Esophagus squamous epithelium (tissue), 5 donors: ENCODE data around the gene CFAP53. TPM values are rescaled to one million over a fixed set of nuclear protein-coding genes. Genes with fewer than 3 reads are reported as not detected.
"Not testable (repeated sequence)": the region's sequence is repeated elsewhere in the genome, so short reads cannot be mapped to it uniquely, and the experiment has no call there.

Source experiments
- DNase-seq: peaks from one replicate; lab custom pipeline; 2025; lab: John Stamatoyannopoulos, UW
- H3K27ac ChIP-seq, 4 donors: fragments of 200-600 bp; sonication (generic); one replicate each; pipeline ENCODE4 v1.5.1; 2016 to 2019; ENCODE audit warnings: mild to moderate bottlenecking in 1 of 4
- H3K27me3 ChIP-seq, 4 donors: fragments of 200-600 bp; sonication (generic); 1 replicate in 3 of 4; 2 replicates in 1 of 4; pipeline versions ENCODE4 v1.5.1 to v1.6.0; 2017 to 2021; ENCODE audit warnings: antibody characterized with exemption in 1 of 4
- H3K36me3 ChIP-seq, 3 donors: fragments of 200-600 bp; sonication (generic); one replicate each; pipeline ENCODE4 v1.5.1; 2016 to 2019
- H3K4me1 ChIP-seq, 3 donors: fragments of 200-600 bp; sonication (generic); one replicate each; pipeline ENCODE4 v1.5.1; 2017 to 2019
- H3K4me3 ChIP-seq, 4 donors: fragments of 200-600 bp; sonication (generic); 1 replicate in 3 of 4; 2 replicates in 1 of 4; pipeline ENCODE4 v1.5.1; 2016 to 2019; ENCODE audit warnings: mild to moderate bottlenecking in 2 of 4, moderate library complexity in 1 of 4
- H3K9me3 ChIP-seq, 3 donors: fragments of 200-600 bp; sonication (generic); one replicate each; pipeline ENCODE4 v1.5.1; 2016 to 2019
- CTCF ChIP-seq, 6 experiments: fragments of 450-650 bp in 4 of 6; fragments of 200-600 bp in 2 of 6; sonication (generic) in 2 of 6; IDR thresholded peaks; one replicate each; pipeline ENCODE4 v1.5.1; 2016 to 2019; ENCODE audit warnings: antibody characterized with exemption in 6 of 6, mild to moderate bottlenecking in 4 of 6, moderate library complexity in 4 of 6
- POLR2A ChIP-seq, 4 donors: fragments of 450-650 bp; IDR thresholded peaks; one replicate each; pipeline ENCODE4 v1.6.1; 2017; ENCODE audit warnings: antibody characterized with exemption in 4 of 4, mild to moderate bottlenecking in 4 of 4, moderate library complexity in 3 of 4
- WGBS, 2 donors: methylation state at CpG; one replicate each; pipeline ENCODE4 v1.1.5; 2018; 5-methylcytosine and 5-hydroxymethylcytosine counted together
- intact Hi-C: fragments of 100-400 bp; cut with DNase I; formaldehyde crosslinking; loops from one replicate; pipeline ENCODE4 v1.15.0; 2022
- total RNA-seq, 4 donors: library from RNA; depleted of rRNA; stranded (reverse); fragments of >200 nt; gene quantifications; one replicate each; pipeline ENCODE4 v1.1.0, GENCODE V29; 2016
- donor health status: DM: yes; HTN: yes; CAD: no.

Gene CFAP53
- total RNA-seq, 4 donors from 2014 or later = 0.19 TPM; not detected in 3

DNA sequence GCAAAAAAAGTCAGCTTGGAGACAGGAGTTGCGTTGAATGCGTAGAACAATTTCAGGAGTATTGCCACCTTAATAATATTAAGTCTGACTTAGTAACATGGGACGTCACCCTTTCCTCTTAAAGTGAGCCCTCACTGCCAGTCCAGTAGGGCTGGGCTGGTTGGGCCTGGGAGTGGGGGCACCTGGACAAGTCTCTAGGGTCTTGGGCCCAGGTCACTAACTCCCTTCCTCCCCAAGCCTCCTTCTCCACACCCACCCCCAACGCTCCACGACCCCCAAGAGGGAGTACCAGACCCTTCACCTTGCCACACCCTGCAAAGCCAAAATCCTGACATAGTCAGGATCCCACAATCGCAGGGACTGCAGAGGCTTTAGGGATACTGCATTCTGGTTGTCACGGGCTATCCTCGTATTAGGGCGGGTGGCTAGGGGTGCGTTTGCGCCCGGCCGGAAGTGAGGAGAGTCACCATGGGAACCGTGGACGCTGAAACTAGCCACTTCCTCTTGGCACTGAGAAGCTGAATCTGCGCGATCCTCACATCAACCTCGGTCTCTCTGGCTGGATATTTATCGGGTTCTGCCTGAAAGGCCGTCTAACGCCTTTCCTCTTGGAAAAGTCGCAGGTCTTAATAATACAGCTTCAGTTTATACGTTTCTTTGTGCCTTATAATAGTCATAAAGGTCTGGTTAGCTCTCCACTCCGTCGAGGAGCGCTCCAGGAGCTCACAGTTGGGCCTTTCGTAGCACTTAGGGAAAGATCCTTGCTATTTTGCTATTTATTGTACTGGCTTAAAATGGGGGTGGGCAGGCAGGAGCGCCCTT lies 31.5 kb upstream of the CFAP53 start:
- peak overlapping the region; percentile 16 to 62 (median 41) for H3K4me3 ChIP-seq
- H3K27ac ChIP-seq = no peak overlapping the region
- H3K4me1 ChIP-seq = peaks cover 7 to 14% (median 11%) of the 10 kb centered on the region in 3 donors
- DNase-seq = peak; percentile 32
- WGBS, 2 donors = 15 to 51% methylated on average over 5 to 19 of the region's 28 CpGs
- TF ChIP-seq CTCF (IDR thresholded peaks at IDR 0.05) (no peak), POLR2A (IDR thresholded peaks at IDR 0.05) (no peak)
- intact Hi-C loops = no loop called here
- peaks cover 0 to 44% (median 3%) of the 10 kb centered on the region in 4 donors for H3K27me3 ChIP-seq
- no peaks in the 10 kb centered on the region for H3K36me3 ChIP-seq
- H3K9me3 ChIP-seq = no peaks in the 10 kb centered on the region

- no peak for TF ChIP-seq CTCF (IDR thresholded peaks at IDR 0.05)
- TF ChIP-seq POLR2A (IDR thresholded peaks at IDR 0.05) = no peak
- H3K27ac ChIP-seq = no peak overlapping the region
- H3K4me3 ChIP-seq = no peak overlapping the region
- 94 to 100% methylated on average over 1 of the region's 1 CpG for WGBS, 2 donors
- H3K4me1 ChIP-seq = peaks cover under 1 to 12% (median 4%) of the 10 kb centered on the region in 3 donors
- no peaks in the 10 kb centered on the region for H3K36me3 ChIP-seq
- intact Hi-C loops = no loop called here
- DNase-seq = no peak
- H3K9me3 ChIP-seq = no peaks in the 10 kb centered on the region
- H3K27me3 ChIP-seq = no peaks in the 10 kb centered on the region
Measured at GRCh38 chr18:50293039-50293438, 26.7 kb upstream of the CFAP53 start.

DNA sequence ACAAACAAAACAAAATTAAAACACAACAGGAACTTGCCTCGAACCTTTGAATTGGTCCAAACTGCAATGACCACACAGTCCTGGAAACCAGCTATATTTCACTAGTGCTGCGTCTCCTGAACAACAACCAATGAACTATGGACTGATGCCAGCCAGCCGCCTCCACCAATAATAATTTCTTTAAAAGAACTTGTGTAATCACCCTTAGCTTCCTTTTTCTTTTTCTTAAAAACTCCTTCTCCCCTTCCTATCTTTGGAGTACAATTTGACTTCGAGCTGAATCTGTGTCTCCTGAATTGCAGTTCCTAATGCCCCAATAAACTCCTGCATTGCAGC lies 22.8 kb upstream of the CFAP53 start:
- peaks cover 0 to 18% (median under 1%) of the 10 kb centered on the region in 3 donors for H3K36me3 ChIP-seq
- intact Hi-C loops = no loop called here
- no peak for DNase-seq
- no peak for TF ChIP-seq CTCF (IDR thresholded peaks at IDR 0.05)
- TF ChIP-seq POLR2A (IDR thresholded peaks at IDR 0.05) = no peak
- H3K27ac ChIP-seq = no peak overlapping the region
- no peaks in the 10 kb centered on the region for H3K27me3 ChIP-seq
- no peaks in the 10 kb centered on the region for H3K9me3 ChIP-seq
- 82 to 87% methylated on average over 4 of the region's 4 CpGs for WGBS, 2 donors
- H3K4me1 ChIP-seq = peaks cover 5 to 38% (median 17%) of the 10 kb centered on the region in 3 donors
- no peak overlapping the region for H3K4me3 ChIP-seq

- WGBS, 2 donors = 71 to 77% methylated on average over 16 to 19 of the region's 21 CpGs
- peak overlapping the region; percentile 80 to 89 (median 85) for H3K4me3 ChIP-seq
- peaks cover 0 to 24% (median 6%) of the 10 kb centered on the region in 3 donors for H3K36me3 ChIP-seq
- H3K4me1 ChIP-seq = peaks cover 5 to 41% (median 17%) of the 10 kb centered on the region in 3 donors
- H3K27me3 ChIP-seq, DNase-seq, H3K9me3 ChIP-seq, intact Hi-C loops: not testable (repeated sequence)
- H3K27ac ChIP-seq = peak overlapping the region; percentile 85 to 93 (median 90)
Measured at GRCh38 chr18:50288348-50289107, 22.2 kb upstream of the CFAP53 start.

DNA sequence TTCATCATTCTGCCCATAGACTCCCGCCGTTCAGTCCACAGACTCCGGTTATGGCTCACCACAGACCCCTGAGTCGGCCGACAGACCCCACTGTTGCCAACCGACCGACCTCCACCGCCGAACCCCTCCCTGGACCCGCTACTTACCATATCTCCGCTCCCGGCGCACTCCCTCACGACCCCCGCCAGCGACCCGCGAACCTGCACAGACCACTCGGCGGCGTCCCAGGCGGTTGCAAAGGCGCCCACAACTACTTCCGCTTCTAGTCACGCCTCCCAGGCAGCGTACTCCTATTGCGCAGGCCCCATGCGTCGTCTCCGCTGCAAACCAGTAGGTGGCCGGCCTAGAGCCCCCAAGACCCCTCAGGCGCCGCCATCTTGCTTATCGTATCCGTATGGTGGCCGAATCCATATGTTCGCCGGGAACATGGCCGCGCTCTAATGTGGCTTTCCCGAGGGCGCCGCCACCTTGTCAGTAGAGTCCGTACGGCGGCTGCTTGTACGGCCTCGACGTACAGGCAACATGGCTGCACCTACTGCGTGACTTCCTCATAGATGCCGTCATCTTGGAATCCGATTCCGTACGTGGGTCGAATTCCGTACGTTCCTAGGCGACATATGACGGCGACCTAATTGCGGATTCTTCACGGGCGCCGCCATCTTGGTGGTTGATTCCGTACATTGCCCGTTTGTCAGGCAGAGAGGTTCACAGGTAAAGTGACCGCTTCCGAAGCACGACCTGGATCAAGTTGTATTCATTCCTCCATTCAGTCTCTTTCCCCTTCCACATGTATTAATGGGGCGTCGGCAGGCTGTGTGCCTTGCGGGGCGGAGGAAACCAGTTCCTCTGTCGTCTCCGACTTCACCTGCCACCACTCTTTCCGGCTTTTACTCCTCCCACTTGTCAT lies 21.4 kb upstream of the CFAP53 start, which contains the start of gene CXXC1:
Gene CXXC1 (minus strand): TSS at position 252 of the 907 bp plus-strand sequence. CDS start 103 bp downstream, at position 149.
- Histone ChIP-seq H3K36me3 (peaks cover 0 to 32% (median 14%) of the 10 kb centered on the region in 3 donors), H3K27me3 (no peaks in the 10 kb centered on the region), H3K4me1 (peaks cover 5 to 44% (median 17%) of the 10 kb centered on the region in 3 donors), H3K27ac (peak within 1 kb of the TSS; percentile 85 to 93 (median 90)), H3K4me3 (peak within 1 kb of the TSS; percentile 80 to 89 (median 85)), H3K9me3 (no peaks in the 10 kb centered on the region)
- intact Hi-C loops = no loop called here
- TF ChIP-seq POLR2A (IDR thresholded peaks at IDR 0.05) (peak in 2 of 4 donors; percentile 30 to 56), CTCF (IDR thresholded peaks at IDR 0.05) (peak in 5 of 6 experiments; percentile 40 to 79 (median 69))
- 0% methylated on average over 22 to 50 of the region's 76 CpGs for WGBS, 2 donors
- DNase-seq = peak; percentile 99
